Suprapubic skin (tissue), 2 donors: ENCODE measurements around the gene PWWP2B.

Source experiments
- EP300 ChIP-seq: sonication (generic); formaldehyde crosslinking; IDR thresholded peaks from one replicate; pipeline ENCODE4 v1.6.1; 2017; ENCODE audit warnings: antibody characterized with exemption
- POLR2A ChIP-seq, 2 donors: fragments of 450-650 bp; IDR thresholded peaks; one replicate each; pipeline ENCODE4 v1.6.1; 2017; ENCODE audit warnings: antibody characterized with exemption in 2 of 2, mild to moderate bottlenecking in 2 of 2, moderate library complexity in 2 of 2

GRCh38 chr10:132450466-132450824 is 53.4 kb downstream of the PWWP2B start:
- no peak for TF ChIP-seq POLR2A (IDR thresholded peaks at IDR 0.05)
- TF ChIP-seq EP300, result no peak
